HT-29 (cell line): Measurements from ENCODE around the gene AQP12B. TPM values are rescaled to one million over a fixed set of nuclear protein-coding genes. Genes with fewer than 3 reads are reported as not detected.

Source experiments
- DNase-seq: peaks from one replicate; pipeline ENCODE4 v3.0.0-alpha.2; 2015; ENCODE audit warnings: low spot score
- small RNA-seq: library from RNA; depleted of rRNA; stranded (forward); fragments of <200 nt; gene quantifications from one replicate; pipeline ENCODE3, GENCODE V24; 2014
- total RNA-seq: library from RNA; depleted of rRNA; stranded (reverse); fragments of >200 nt; shearing (Covaris generic); gene quantifications from 2 replicates; pipeline ENCODE4 v1.2.3, GENCODE V29; 2014; rRNA removed

The AQP12B gene
- total RNA-seq, 1 experiment from 2014 or later: not detected

DNA sequence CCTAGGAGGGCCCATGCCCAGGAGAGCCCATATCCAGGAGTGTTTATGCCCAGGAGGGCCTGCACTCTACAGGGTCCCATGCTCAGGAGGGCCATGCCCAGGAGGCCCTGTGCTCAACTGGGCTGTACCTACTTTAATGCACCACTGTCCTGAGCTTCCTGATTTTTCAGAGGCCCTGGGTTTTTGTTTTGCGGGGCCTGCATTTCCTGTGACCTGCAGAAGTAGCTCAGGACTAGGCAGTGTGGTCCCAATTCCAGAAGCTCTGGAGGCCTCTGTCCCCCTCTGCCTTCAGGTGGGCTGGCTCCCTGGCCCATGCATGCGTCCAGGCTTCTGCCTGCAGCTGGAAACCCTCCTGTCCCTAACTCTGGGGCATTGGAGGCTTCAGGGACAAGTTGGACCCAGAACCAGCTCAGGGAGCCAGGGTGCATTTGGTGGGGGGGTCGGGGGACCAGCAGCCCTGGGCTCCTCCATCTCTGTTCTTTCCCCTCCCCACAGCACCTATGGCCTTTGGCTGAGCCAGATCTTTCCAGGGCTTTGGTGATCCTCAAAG is 46.6 kb downstream of the AQP12B start:
- no peak for DNase-seq

DNA sequence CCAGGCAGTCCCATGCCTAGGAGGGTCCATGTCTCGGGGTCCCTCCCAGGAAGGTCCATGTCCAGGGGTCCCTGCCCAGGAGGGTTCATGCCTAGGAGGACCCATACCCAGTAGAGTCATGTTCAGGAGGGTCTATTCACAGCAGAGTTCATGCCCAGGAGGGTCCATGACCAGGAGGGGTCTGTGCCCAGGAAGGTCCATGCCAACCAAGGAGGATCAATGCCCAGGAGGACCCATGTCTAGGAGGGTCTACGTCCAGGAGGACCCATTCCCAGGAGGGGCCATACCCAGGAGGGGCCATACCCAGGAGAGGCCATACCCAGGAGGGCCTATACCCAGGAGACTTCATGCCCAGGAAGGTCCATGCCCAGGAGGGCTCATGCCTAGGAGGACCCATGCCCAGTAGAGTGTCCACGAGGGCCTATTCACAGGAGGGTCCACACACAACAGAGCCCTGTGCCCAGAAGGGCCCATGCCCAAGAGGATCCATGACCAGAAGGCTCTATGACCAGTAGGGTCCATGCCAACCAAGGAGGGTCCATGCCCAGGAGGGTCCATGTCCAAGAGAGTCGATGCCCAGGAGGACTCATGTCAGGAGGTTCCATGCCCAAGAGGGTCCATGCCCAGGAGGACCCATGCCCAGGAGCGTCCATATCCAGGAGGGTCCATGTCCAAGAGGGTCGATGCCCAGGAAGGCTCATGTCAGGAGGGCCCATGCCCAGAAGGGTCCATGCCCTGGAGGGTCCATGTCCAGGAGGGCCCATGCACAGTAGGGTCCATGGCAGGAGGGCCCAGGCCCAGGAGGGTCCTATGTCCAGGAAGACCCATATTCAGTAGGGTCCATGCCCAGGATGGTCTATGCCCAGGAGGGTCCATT is 47.3 kb downstream of the AQP12B start:
- no peak for DNase-seq

DNA sequence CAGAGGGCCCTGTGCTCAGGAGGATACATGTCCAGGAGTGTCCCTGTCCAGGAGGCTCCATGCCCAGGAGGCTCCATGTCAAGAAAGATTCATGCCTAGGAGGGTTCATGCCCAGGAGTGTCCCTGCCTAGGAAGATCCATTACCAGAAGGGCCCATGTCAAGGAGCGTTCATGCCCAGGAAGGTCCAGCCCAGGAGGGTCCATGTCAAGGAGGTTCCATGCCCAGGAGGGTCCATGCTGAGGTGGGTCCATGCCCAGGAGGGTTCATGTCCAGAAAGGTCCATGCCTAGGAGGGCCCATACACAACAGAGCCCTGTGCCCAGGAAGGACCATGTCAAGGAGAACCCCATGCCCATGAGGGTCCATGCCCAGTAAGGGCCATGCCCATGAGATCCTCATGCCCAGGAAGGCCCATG is 50.4 kb downstream of the AQP12B start:
- DNase-seq: no peak

DNA sequence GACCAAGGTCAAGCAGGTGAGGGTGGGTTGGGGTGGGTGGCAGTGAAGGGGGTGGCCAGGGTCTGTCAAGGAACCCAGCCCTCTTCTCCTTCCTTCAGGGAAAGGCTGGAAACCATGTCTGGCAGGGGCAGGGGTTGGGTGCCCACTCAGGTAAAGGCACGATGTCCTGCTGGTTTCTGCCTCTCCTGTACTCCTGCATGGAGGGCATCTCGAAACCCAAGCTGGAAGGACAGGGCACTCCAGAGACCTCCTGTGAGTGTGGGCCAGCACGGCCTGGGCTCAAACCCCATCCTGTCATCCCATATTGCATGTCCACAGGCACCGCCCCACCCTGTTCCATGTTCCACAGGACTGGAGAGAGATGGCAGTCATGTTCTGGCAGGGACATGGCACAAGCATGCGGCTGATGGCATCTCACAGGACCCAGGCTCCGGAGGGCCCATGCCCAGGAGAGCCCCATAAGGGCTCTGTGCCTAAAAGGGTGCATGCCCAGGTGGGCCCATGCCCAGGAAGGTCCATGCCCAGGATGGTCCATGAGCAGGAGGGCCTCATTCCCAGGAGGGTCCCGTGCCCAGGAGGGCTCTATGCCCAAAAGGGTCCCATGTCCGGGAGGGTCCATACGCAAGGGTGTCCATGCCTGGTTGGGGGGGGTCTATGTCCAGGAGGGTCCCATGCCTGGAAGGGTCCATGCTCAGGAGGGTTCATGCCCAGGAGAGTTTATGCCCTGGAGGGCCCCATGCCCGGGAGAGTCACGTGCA is 51.0 kb downstream of the AQP12B start:
- DNase-seq: no peak

DNA sequence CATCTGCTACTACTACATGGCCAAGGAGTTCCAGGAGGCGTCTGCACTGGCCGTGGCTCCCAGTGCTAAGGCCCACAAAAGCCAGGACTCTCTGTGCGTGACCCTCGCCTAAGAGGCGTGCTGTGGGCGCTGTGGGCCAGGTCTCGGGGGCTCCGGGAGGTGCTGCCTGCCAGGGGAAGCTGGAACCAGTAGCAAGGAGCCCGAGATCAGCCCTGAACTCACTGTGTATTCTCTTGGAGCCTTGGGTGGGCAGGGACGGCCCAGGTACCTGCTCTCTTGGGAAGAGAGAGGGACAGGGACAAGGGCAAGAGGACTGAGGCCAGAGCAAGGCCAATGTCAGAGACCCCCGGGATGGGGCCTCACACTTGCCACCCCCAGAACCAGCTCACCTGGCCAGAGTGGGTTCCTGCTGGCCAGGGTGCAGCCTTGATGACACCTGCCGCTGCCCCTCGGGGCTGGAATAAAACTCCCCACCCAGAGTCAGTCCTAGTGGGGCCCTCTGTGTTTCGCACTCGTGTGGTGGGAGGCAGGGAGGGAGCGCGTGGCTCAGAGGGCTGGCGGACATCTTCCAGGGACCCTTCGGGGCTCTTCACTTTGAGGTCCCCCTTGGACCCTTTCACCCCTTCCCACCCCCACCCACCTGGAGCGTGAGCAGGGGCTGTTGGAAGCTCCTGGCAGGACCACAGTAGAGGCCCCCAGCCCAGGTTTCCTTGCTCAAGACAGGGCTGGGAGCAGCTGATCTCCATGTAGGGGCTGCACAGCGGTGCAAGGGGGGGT is 51.7 kb downstream of the AQP12B start:
- DNase-seq: no peak

DNA sequence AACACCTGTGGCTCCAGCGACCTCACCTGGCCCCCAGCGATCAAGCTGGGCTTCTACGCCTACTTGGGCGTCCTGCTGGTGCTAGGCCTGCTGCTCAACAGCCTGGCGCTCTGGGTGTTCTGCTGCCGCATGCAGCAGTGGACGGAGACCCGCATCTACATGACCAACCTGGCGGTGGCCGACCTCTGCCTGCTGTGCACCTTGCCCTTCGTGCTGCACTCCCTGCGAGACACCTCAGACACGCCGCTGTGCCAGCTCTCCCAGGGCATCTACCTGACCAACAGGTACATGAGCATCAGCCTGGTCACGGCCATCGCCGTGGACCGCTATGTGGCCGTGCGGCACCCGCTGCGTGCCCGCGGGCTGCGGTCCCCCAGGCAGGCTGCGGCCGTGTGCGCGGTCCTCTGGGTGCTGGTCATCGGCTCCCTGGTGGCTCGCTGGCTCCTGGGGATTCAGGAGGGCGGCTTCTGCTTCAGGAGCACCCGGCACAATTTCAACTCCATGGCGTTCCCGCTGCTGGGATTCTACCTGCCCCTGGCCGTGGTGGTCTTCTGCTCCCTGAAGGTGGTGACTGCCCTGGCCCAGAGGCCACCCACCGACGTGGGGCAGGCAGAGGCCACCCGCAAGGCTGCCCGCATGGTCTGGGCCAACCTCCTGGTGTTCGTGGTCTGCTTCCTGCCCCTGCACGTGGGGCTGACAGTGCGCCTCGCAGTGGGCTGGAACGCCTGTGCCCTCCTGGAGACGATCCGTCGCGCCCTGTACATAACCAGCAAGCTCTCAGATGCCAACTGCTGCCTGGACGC is 52.5 kb downstream of the AQP12B start:
- no peak for DNase-seq

DNA sequence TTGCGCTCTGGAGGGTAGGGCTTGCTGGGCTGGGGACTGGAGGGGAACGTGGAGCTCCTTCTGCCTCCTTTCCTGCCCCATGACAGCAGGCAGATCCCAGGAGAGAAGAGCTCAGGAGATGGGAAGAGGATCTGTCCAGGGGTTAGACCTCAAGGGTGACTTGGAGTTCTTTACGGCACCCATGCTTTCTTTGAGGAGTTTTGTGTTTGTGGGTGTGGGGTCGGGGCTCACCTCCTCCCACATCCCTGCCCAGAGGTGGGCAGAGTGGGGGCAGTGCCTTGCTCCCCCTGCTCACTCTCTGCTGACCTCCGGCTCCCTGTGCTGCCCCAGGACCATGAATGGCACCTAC is 53.1 kb downstream of the AQP12B start:
- no peak for DNase-seq

DNA sequence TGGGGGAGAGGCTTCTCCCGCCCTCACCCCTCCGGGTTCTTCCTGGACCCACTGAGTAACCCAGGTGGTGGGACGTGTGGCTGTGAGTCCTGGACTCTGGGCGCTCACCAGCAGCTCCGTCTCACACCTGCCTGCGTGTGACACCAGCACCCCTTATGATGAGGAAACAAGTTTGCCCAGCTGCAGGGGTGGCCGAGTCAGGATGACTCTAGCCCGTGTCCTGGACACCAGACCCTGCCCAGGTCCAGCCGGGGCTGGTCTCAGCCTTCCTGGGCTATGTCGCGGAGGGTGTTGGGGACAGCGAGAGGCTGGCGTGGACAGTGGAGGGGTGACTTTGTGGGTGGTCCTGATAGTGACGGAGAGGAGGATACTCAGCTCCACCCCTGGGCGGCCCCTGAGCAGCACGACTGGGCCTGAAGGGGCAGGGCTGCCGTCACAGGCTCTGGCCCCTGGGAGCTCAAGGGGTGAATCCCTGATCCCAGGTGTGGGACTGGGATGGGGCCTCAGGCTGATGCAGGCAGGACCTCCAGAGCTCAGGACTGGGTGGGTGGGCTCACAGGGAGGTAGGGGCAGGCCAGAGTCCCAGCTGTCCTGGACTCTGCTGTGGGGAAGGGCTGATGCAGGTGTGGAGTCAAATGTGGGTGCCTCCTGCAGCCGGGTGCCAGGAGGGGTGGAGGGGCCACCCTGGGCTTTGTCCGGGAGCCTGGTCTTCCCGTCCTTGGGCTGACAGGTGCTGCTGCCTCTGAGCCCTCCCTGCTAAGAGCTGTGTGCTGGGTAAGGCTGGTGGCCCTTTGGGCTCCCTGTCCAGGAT is 53.7 kb downstream of the AQP12B start:
- no peak for DNase-seq

DNA sequence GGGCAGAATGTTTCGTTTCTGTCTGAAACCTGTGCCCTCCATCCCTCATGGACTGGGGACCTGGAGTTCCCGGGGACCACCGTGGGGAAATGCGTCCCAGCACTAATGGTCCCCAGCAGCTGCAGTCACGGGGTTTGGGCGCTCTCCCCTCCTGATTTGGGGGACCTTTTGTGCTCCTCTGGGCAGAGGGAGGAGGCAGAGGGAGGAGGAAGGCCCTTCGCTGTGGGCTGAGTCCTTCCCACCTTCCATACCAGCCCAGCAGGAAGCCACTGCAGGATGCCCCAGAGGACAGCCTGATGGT is 54.2 kb downstream of the AQP12B start:
- DNase-seq: no peak

DNA sequence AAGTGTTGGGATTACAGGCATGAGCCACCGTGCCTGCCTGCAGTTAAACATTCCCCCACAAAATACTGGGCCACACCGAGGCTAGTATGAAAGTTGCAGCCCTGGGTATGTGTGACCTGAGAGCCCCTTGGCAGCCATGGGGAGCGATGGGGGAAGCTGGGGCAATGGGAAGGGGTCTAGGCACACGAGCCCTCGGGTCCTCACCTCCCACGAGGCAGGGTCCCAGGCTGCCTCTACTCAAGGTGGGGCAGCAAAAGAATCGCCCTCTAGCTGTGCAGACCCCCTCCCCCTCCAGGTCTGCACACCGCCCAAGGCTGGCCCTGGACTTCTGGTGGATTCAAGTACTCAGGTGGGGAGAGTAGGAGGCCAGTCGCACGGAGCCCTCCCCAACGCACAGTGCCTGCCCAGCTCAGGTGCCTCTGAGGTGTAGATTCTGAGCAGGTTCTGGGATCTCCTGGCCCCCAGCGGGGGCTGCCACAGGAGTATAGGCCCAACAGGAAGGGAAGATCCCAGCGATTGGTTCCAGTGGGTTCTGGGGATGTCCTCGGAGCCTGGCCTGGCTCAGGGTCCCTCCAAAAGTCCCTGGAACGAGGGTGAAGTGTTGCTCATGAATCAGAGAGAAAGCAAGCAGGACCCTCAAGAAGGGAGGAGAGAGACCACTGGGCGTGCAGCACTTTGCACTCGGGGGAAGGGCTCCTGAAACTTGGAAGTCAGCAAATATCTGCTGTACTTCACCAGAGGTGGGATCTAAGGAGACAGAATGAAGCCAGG is 54.8 kb downstream of the AQP12B start:
- DNase-seq: no peak

DNA sequence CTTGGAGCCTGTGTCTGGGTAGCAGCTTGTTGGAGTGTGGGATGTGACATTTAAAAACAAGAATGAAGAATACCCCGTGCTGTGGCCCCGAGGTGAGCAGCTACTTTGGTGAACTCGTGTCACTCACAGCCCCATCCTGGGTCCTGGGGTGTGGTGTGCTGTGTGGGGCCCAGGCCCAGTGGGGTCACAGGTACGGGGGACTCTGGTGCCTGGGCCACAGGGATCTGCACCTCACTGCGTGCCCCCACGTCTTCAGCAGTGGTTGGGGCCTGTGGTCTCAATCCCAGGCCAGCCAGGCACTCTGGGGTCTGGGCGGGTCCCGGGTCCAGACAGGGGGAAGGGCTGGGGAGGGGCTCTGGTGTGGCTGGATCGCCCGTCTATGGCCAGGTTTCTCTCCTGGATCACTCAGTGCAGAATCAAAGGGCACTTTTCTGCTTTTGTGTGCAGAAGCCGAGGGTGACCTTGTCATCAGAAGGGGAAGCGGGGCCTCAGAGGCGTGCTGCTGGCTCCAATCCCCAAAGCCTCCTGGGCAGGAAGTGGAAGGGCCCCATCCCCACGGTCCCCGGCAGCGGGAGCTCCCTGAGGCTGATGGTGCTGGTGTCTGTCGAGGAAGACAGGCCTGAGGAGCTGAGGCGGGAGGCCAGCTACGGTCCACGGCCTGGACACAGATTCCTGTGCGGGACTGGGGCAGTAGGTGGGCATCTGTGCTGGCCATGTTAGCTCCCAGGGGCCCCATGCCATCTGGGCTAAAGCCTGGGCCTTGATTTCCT is 56.0 kb downstream of the AQP12B start:
- DNase-seq: no peak

Small RNAs within 50 kb of the gene (small RNA-seq; reads per million reads assigned to genes)
- gene AC011298.3: not detected

Other genes starting within 250 kb of the AQP12B start
- gene GPC1, start 247.2 kb downstream of the AQP12B start, total RNA-seq: 9.9 and 12.3 TPM in 2 replicates
- 26.5 and 29.5 TPM in 2 replicates for gene ANKMY1, start 124.9 kb downstream of the AQP12B start, total RNA-seq
- gene DUSP28, start 122.5 kb downstream of the AQP12B start, total RNA-seq: 10.0 and 10.4 TPM in 2 replicates
- 57.9 and 74.9 TPM in 2 replicates for gene RNPEPL1, start 114.4 kb downstream of the AQP12B start, total RNA-seq
- gene CAPN10, start 96.2 kb downstream of the AQP12B start, total RNA-seq: 88.3 and 90.2 TPM in 2 replicates
- gene GPR35, start 57.4 kb downstream of the AQP12B start, total RNA-seq: 176 and 180 TPM in 2 replicates
- gene AQP12A, start 9.0 kb upstream of the AQP12B start, total RNA-seq: not detected in 2 replicates
- gene KIF1A, start 137.3 kb upstream of the AQP12B start, total RNA-seq: not detected in 2 replicates
- 1.6 and 3.0 TPM in 2 replicates for gene AGXT, start 185.9 kb upstream of the AQP12B start, total RNA-seq
- gene MAB21L4, start 213.3 kb upstream of the AQP12B start, total RNA-seq: 20.7 and 24.5 TPM in 2 replicates
- gene CROCC2, start 223.5 kb upstream of the AQP12B start, total RNA-seq: not detected in 2 replicates